Left ventricle myocardium inferior (tissue), 1 donor: ENCODE data around the gene BACH2. TPM values are rescaled to one million over a fixed set of nuclear protein-coding genes. Genes with fewer than 3 reads are reported as not detected.

Source experiments
- DNase-seq: peaks from one replicate; pipeline ENCODE4 v3.0.0-alpha.2; 2020
- H3K27ac ChIP-seq: fragments of 200-600 bp; replicated peaks from 2 replicates; pipeline ENCODE4 v1.8.0; 2021
- H3K27me3 ChIP-seq: fragments of 200-600 bp; 2 replicates; pipeline ENCODE4 v1.8.0; 2021; ENCODE audit warnings: low read depth
- H3K36me3 ChIP-seq: fragments of 200-600 bp; 2 replicates; pipeline ENCODE4 v1.8.0; 2021
- H3K4me1 ChIP-seq: fragments of 200-600 bp; 2 replicates; pipeline ENCODE4 v1.8.0; 2021
- H3K4me3 ChIP-seq: fragments of 200-600 bp; 2 replicates; pipeline ENCODE4 v1.8.0; 2021; ENCODE audit warnings: mild to moderate bottlenecking, moderate library complexity
- H3K9me3 ChIP-seq: fragments of 200-600 bp; replicated peaks from 2 replicates; pipeline ENCODE4 v1.8.0; 2021
- CTCF ChIP-seq: fragments of 200-600 bp; IDR thresholded peaks from 2 replicates; pipeline ENCODE4 v1.8.0; 2021; ENCODE audit warnings: antibody characterized with exemption, mild to moderate bottlenecking, borderline replicate concordance
- intact Hi-C: fragments of 100-400 bp; cut with micrococcal nuclease; formaldehyde crosslinking; loops from one replicate; pipeline ENCODE4 v1.11.0; 2022
- total RNA-seq: library from RNA; stranded (reverse); fragmentation: NEBNext Ultra II Directional; extraction: Animal tissue kit (Norgen Biotek cat#: 25700); gene quantifications from one replicate; pipeline ENCODE4 v1.2.1, GENCODE V29; 2021
- donor health status: DM: no; HTN: yes; CAD: no; lungs with severe emphysema.

The BACH2 gene
- total RNA-seq, 1 donor from 2014 or later: 1.5 TPM

GRCh38 chr6:90080876-90081481, 215.7 kb downstream of the BACH2 start:
- DNase-seq: no peak
- H3K4me3 ChIP-seq: no peak overlapping the region
- H3K4me1 ChIP-seq: no peaks in the 10 kb centered on the region
- no peak for TF ChIP-seq CTCF
- intact Hi-C loops: no loop called here
- H3K36me3 ChIP-seq: no peaks in the 10 kb centered on the region
- no peaks in the 10 kb centered on the region for H3K27me3 ChIP-seq
- no peak overlapping the region for H3K27ac ChIP-seq
- H3K9me3 ChIP-seq: no peaks in the 10 kb centered on the region

DNA sequence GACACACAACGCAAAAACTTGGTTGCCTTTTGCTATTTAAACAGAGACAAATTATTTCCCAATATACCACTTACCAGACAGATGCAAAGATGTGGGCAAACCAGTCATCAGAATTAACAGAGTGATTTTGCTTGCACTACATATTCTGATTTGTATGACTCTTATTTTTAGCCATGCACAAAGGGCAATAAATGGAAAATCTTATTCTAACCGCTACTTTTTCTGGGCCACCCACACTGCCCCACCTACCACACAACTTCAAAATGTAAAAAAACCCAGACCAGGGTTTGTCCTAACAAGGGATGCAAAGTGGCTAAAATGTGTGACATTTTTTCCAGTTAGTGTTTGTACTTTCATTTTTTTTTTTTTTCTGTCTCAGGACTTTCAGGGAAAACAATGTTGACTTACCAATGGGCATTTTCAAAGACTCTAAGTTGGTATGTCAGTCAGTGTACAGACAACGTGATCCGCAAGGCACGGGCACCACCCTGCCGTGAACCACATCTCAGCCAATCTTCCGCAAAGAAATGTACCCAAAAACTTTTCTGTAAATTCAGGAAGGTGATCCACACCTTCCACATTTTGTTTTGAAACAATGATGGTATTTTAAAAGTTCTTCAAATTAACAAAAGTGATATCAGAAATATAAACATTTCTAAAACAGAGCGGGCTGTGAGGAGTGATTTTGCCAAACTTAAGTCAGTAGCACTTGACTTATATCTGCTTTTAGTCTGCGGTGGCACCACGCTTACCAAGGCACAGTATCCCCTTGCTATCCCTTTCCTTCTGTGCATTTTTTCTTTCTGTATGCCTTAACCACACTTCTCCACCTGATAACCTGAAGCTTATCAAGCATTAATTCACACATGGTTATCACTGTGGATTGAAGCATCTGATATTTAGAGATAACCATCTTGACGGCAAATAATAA, 216.8 kb downstream of the BACH2 start:
- Histone ChIP-seq H3K27ac (no peak overlapping the region), H3K36me3 (no peaks in the 10 kb centered on the region), H3K4me3 (no peak overlapping the region), H3K27me3 (no peaks in the 10 kb centered on the region), H3K9me3 (no peaks in the 10 kb centered on the region), H3K4me1 (no peaks in the 10 kb centered on the region)
- no peak for DNase-seq
- no peak for TF ChIP-seq CTCF
- intact Hi-C loops: no loop called here

GRCh38 chr6:90078513-90079289, 217.9 kb downstream of the BACH2 start:
- TF ChIP-seq CTCF: no peak
- no peak for DNase-seq
- Histone ChIP-seq H3K27me3 (no peaks in the 10 kb centered on the region), H3K36me3 (no peaks in the 10 kb centered on the region), H3K4me1 (no peaks in the 10 kb centered on the region), H3K9me3 (no peaks in the 10 kb centered on the region), H3K27ac (no peak overlapping the region), H3K4me3 (no peak overlapping the region)
- intact Hi-C loops: no loop called here

GRCh38 chr6:90076511-90077415, 219.9 kb downstream of the BACH2 start:
- DNase-seq: no peak
- H3K4me3 ChIP-seq: no peak overlapping the region
- no peak for TF ChIP-seq CTCF
- intact Hi-C loops: no loop called here
- H3K9me3 ChIP-seq: no peaks in the 10 kb centered on the region
- H3K27ac ChIP-seq: no peak overlapping the region
- no peaks in the 10 kb centered on the region for H3K36me3 ChIP-seq
- no peaks in the 10 kb centered on the region for H3K4me1 ChIP-seq
- H3K27me3 ChIP-seq: no peaks in the 10 kb centered on the region
